ENCODE data around the gene EXOC4.

Gene EXOC4

DNA sequence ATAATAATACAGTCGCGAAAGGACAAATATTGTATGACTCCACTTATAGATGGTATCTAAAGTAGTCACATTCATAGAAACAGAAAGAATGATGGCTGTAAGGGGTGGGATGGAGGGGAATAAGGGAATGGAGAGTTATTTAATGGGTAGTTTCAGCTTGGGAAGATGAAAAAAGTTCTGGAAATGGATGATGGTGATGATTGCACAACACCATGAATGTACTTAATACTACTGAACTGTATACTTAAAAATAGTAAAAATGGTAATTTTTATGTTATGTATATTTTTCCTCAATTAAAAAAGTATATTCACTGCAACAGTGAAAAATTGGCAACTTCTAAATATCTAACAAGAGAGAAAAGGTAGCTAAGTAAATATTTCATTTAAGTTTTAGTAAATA lies 265.8 kb downstream of the EXOC4 start:
- TF ChIP-seq, protein P1, sequence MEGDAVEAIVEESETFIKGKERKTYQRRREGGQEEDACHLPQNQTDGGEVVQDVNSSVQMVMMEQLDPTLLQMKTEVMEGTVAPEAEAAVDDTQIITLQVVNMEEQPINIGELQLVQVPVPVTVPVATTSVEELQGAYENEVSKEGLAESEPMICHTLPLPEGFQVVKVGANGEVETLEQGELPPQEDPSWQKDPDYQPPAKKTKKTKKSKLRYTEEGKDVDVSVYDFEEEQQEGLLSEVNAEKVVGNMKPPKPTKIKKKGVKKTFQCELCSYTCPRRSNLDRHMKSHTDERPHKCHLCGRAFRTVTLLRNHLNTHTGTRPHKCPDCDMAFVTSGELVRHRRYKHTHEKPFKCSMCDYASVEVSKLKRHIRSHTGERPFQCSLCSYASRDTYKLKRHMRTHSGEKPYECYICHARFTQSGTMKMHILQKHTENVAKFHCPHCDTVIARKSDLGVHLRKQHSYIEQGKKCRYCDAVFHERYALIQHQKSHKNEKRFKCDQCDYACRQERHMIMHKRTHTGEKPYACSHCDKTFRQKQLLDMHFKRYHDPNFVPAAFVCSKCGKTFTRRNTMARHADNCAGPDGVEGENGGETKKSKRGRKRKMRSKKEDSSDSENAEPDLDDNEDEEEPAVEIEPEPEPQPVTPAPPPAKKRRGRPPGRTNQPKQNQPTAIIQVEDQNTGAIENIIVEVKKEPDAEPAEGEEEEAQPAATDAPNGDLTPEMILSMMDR (IDR thresholded peaks at IDR 0.05), result no peak

DNA sequence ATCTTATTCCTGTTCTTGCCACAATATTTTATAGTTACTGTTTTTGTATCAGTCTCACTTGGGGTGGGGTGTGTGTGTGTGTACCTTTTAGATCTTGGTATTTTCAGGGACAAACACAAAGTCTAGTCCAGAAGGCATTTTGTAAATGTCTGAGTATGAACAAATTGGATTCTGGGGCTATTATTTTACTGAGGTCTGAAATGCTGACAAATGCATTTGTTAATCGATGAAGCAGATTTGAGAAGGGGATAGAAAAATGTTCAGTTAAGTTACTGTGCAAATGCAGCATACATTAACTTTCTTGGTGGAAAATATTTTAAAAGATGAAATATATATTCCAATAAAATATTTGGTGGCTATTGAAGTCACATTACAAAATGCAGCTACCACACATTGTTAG lies 267.4 kb downstream of the EXOC4 start:
- TF ChIP-seq, protein P1 (IDR thresholded peaks at IDR 0.05), result no peak

DNA sequence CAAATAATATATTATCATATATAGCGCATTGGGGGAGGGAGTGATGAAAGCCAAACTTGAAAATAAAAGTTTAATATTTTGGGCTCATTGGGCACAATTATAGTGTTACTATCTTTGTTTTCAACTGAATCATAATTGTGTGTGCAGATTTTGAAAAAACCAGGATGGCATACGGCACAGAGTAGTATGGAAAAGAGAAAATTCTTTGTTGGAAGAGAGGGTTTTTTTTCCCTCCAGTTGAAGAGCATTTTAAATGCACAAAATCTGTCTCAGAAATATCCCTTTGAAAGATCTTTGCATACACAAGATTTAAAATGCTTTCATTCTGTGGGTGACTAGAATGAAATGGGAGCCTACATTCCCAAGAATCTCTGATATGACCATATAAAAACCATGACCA lies 269.6 kb downstream of the EXOC4 start:
- TF ChIP-seq, protein P1 (IDR thresholded peaks at IDR 0.05), result no peak

DNA sequence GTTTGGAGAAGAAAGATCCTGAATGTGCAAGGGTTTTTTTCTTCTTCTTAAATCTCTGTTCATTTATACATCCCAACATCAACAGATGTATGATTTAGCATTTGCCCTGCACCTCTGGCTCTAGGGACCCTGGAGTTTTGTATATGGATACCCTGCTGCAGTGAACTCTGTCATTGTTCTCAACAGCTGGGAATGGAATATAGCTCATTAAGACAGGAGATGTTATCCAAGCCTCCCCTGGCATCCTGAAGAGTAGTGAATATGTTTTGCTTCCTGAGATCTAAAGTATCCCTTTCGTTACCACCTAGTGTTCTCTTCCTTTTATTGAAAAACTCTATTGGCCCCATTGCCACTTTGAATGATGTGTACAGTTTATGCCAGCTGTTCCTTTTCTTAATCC lies 275.9 kb downstream of the EXOC4 start:
- TF ChIP-seq, protein P1 (IDR thresholded peaks at IDR 0.05), result no peak

DNA sequence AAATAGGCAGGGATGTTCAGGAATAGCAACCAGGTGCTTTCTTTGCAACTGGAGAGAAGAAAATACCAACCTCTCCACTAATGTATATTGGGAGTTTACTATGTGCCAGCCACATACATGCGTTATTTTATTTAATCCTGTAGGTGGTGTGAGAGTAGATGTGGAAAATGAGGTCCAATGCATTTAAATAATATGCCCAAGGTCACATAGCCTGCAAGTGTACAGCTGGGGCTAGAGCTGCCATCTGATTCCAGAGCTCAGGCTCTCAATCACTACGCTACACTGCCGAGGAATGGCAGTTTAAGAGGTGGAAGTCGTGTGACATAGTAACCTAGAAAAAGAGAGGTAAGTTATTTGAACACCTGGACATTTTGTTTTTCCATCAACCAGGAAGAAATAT lies 277.0 kb downstream of the EXOC4 start:
- TF ChIP-seq, protein P1 (IDR thresholded peaks at IDR 0.05), result no peak

DNA sequence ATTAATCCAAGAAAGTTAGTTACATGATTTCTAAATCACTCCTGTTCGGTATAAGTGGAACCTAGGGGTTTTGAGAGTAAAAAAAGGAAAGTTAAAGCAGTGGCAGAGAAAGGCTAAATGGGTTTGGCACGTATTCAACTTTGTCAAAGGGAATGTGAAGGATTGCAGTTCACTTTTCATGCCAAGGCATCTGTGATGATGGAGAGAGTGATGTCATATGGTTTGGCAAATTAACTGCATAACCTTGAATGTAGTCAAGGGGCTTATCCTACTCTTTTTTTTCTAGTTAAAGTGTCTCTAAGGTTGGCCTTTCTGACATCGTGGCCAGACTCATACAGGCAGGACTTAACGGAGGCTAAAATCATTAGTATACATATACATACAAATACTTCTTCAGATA lies 277.8 kb downstream of the EXOC4 start:
- TF ChIP-seq, protein P1 (IDR thresholded peaks at IDR 0.05), result no peak

DNA sequence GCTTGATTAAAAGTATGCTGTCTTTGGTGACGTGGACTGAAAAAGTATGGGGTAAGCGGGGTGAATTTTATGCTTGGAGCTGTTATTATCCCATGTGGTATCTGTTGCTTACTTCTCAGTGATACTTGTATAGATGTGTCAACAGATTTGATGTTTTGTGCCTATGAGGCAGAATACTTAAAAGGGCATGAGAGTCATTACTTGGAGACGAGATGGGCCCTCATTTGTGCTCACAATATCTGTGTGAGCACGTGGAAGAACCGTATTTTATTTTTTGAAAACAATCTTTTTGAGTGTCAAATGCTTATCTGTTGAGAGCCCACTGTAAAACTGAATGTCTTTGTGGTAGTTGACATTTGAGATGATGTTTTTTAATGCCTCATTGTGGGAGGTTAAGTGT lies 281.9 kb downstream of the EXOC4 start:
- TF ChIP-seq, protein P1 (IDR thresholded peaks at IDR 0.05), result no peak

DNA sequence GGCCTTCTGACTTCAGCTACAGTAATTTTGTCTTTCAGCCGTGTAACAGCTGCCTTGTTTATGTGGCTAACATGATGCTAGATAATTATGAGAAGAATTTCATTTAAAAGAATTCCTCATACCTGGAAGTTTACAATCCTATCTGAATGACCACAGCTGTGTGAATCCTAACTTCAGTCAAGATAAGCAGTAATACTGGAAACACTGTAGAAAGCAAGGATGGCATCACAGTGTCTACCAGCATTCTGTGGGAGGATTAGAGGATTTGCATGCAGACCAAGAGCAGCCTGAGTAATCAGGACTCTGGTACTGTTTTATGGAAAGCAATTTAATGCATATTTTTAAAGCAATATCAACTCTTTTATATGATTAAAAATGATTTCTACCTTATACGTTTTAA lies 282.4 kb downstream of the EXOC4 start:
- TF ChIP-seq, protein P1 (IDR thresholded peaks at IDR 0.05), result no peak

All from LNCAP (cell line).